ENCODE results near the gene SFXN3.

Gene SFXN3

DNA sequence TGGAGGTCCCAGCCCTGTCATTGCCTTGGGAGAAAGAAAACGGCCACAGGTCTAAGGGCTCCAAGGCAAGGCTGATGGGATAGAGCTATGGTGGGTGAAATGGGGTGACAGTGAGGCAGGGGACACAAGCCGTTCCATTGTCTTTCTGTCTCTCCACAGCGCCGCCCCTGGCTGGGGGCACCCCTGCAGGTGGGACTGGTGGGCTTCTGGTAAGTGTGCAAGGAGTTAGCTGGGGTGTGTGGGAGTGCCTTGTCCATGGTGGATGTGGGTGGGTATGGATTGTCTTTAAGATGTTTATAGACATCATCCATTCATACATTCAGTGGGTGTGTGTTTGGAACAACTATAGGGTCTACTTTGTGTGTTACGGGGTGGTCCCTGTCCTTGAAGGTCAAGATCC, 7.5 kb downstream of the SFXN3 start:
- DNase-seq, result no peak

GRCh38 chr10:101040061-101040460, 9.0 kb downstream of the SFXN3 start:
- DNase-seq, result no peak

GRCh38 chr10:101040851-101041250, 9.8 kb downstream of the SFXN3 start:
- no peak for DNase-seq

GRCh38 chr10:101041252-101041761, 10.3 kb downstream of the SFXN3 start:
- peak; percentile 16 for DNase-seq

- no peak for DNase-seq
Observed at GRCh38 chr10:101042118-101042517, 11.1 kb downstream of the SFXN3 start.

DNA sequence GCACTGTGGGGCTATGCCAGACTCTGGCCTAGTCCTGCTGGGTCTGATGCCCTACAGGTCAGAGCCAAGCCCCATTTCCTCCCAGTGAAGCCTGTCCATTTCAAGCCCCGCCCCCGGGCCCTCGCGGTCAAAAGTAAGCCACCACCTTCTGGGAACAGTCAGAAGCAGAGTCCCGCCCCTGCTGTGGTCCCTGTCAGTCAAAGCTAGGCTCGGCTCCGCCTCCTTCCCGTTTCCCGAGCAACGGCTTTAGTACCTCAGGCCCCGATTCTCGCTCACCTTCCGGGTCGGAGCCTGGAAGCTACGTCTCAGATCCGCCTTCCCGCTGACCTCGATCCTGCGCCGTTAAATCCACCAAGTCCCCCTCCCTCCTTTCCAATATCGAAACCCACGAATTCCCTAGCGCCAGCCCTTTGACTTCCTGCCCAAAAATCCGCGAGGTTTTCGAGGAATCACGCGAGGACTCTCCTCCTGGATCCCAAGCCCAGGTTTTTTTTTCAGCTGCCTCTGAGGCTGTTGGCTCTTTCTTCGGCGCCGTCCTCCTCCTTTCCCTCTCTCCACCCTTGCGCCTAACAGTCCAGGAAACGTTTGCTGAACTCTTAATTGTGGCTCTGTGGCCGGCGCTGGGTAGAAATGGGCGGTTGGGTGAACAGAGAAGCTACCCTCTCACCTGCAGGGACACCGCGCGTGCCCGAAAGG, 11.8 kb downstream of the SFXN3 start:
- peak; percentile 71 for DNase-seq

DNA sequence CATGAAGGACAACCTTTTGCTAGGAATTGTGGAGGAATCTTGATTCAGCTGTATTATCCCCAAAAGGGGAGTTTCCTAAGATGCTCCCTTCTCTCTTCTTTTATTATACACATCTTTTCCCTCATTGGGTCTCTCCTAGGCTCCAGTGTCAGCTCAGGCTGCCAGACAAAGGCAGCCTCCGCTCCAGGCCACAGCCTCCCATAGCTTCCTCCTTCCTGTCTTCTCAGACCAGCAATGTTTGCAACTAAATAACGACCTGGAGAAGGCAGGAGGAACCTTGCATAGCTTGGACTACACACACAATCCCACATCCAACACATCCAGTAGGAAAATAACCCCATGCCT, 12.3 kb downstream of the SFXN3 start:
- no peak for DNase-seq

DNA sequence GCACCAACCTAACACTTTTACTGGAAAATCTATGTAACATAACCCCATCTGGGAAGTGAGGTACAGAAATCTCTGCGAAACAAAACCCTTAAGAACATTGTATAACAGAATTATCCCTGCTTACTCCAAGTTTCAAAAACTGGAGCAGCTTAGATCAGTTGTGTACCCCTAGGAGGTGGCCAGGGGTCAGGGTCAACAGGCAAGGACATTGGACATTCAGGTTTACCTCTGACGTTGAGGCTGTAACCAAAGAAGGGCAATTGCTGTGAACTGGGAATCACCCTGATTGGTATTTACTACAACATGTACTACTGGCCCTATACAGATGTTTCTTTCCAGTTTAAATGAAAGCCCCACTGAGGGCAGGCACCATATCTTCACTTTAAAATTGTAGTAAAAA, 13.1 kb downstream of the SFXN3 start:
- no peak for DNase-seq

DNA sequence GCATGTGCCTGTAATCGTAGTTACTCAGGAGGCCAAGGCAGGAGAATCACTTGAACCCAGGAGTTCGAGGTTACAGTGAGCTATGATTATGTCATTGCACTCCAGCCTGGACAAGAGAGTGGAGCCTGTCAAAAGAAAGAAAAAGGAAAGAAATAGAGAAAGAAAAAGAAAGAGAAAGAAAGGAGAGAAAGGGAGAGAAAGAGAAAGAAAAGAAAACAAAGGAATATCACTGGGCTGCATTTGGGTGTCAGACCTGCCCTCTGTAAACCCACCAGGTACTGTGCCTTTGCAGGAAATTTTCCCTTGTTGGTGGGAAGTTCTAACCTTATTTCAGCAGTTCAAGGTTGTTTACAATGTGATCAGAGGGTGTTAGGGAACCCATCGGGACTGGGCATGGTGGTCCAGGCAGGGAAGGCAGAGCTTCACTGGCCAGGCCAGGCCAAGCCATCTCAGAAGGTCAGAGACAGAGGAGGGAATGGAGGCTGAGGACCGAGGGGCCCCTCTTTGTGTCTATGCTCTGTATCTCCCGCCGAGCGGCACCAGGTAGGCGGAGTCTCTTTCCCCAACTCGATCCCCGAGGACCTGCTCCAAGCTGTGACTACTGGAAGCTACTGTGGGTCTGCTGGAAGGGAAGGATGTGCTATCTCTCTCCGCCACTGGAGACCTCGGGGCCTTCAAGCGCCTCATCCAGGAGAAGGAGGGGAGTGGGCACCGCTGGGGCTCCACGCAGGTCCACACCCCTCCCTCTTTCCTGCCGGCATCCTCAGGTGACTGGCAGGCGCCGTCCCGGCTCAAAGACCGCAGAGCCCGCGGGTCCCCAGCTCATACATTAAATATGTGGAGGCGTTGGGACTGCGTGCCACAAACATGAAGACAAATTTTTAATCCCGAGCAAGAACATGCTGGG, 15.6 kb downstream of the SFXN3 start:
- DNase-seq, result no peak

DNA sequence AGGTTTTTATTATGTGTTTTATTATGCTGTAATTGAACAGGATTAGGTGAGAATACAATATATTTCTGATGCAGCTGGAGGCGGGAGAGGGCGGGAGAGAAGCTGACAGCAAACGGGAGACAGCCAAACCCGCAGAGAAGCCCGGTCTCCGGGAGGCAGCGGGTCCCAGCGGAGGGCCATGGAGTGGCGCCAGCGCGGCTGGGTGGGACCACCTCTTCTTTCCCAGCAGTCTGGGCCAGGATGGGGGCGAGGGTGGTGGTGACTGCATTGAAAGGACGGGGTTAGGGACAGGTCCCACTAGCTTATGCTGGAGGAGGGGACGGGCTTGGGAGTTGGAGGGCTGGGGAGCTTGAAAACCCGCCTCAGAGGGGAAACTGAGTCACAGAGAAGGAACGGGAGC, 16.2 kb downstream of the SFXN3 start:
- no peak for DNase-seq

DNA sequence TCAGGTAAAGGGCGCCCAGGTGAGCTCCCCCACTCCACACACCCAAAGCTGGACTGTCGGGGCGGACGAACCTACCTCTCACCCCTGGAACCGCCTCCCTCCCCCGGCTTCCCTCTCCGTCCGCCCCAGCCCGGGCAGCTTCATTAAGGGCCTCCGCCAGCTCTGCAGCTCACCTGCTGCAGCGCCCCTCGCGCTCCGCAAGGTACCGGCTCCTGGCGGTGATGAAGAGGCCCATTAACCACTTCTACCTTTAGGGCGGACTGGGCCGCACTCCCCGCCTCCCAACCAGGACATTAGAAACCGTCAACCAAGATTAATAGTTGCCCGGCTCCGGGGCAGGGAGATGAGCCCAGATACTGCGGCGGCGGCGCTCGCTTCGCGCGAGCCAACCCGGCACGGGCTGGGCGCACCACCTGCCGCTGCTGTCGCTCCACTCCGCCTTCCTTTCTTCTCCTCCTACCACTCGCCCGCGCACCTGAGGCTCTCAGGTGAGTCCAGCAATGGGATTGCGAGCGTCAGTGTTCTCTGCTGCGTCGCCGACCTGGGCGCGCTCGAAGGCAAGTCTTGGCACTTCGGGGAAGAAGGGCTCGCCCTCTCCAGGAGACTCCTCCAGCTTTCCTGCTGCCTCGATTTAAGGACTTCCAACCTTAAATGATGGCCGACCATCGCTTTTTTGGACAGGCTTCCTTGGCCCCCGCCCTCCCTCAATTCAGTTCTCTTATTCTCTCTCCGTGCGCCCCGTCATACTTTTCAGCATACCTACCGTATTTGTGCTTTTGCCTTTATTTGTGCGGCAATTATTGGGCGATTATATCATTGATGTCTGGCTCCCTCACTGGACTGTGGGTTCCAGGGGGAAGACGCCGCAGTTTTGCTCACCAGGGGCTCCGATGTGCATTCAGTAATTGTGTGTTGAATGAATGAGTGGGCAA, 17.2 kb downstream of the SFXN3 start:
- no peak for DNase-seq

DNA sequence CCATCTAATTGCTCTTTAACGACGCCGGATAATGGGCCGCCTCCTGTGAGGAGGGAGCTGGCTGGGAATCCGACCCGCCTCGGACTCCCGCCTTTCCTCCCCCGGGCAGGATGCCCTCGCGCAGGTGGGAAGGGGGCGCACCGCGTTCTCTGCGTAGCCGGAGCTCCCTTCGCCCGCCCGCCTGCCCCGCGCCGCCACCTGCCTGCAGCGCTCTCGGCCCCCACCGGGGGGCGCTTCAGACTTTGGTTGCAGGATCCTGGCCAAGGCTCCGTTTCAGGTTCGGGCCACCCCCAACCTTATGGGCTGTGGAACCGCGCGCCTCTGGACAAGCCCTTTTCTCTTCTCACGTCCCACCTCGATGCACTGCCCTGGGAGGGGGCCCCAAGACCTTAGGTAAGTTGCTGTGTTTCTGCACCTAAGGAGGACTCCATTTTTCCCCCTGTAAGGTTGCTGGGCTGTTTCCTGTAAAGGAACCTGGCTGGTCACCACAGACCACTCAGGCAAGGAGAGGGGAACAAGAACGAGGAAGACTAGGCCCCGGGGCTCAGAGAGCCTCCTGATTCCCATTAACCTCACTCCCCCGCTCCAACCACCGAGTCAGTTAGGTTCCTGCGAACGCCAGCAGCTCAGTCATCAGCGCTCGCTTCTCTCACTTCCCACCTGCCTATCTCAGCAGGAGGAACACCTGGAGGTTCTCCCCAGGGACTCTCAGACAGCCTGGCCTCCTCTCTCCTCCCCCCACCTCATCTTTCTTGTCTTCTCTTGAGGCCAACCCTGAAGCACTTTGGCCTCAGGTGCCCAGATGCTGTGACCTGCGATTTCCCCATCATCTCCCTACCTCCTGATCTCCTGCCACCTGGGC, 19.4 kb downstream of the SFXN3 start:
- DNase-seq, result no peak

DNA sequence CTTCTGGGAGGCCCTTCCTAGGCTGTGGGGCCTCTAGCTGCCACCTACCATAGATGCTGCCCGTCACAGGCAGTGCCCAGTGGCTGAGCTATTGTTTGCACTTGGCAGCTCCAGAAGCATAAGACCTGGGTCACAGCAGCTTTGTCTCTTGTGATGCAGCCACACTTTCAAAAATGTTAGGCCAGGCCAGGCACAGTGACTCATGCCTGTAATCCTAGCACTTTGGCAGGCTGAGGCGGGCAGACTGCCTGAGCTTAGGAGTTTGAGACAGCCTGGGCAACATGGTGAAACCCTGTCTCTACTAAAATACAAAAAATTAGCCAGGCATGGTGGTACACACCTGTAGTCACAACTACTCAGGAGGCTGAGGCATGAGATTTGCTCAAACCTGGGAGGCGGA, 21.3 kb downstream of the SFXN3 start:
- no peak for DNase-seq

- no peak for DNase-seq
Observed at GRCh38 chr10:101053516-101053915, 22.5 kb downstream of the SFXN3 start.

GRCh38 chr10:101054351-101054750, 23.3 kb downstream of the SFXN3 start:
- no peak for DNase-seq

GRCh38 chr10:101054876-101055275, 23.8 kb downstream of the SFXN3 start:
- DNase-seq, result no peak

DNA sequence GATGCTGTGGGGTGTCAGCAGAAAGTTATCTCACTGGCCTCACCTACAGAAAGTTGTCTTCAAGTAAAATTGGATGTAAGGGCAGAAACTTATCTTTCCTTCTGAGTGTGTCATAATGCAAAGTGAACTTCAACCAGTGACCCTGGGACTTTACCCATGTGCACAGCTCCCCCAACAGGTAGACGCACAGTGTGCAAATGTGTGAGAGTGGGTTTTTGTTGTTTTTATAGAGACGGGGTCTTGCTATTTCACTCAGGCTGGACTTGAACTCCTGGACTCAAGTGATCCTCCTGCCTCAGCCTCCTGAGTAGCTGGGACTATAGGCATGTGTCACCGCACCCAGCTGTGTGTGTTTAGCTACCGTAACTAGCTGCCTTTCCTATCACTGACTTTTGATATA, 24.4 kb downstream of the SFXN3 start:
- DNase-seq, result no peak

- DNase-seq, result no peak
Observed at GRCh38 chr10:101056365-101057151, 25.5 kb downstream of the SFXN3 start.

- peak; percentile 84 for DNase-seq
Observed at GRCh38 chr10:101060036-101060950, 29.3 kb downstream of the SFXN3 start.

Data from DMS 273 treated with DMSO at 0.1 percent for 48 hours (cell line).